ENCODE measurements around the gene SULT6B1. TPM values are rescaled to one million over a fixed set of nuclear protein-coding genes. Genes with fewer than 3 reads are reported as not detected.
A peak's percentile ranks its signal among the peaks of the same experiment; 100 is the strongest.

SULT6B1 gene
- total and polyA plus RNA-seq, 2 donors (not counting 1 experiment from before 2014, with no cell fraction given): not detected

DNA sequence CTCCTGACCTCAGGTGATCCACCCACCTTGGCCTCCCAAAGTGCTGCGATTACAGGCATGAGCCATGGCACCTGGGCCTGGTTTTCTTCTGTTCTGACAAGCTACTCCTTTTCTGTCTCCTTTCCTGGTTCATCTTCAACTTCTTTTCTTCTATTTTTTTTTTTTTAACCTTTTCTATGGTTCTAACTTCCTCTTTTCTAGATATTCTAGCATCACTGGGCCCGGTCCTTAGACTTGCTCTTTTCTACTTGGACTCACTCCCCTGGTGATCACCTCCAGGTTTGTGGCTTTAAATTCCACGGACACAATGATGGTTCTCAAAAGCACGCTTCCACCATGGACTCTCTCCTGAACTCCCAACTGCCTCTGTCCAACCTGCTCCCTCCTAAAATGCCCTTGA, 33.7 kb downstream of the SULT6B1 start:
- Mint-ChIP-seq H3K9me3 (ENCODE audit: insufficient read depth) (no peaks in the 10 kb centered on the region), H3K4me3 (peak overlapping the region; percentile 96), H3K27me3 (no peaks in the 10 kb centered on the region), H3K27ac (peak overlapping the region; percentile 93), H3K4me1 (peaks cover 50% of the 10 kb centered on the region)
- Histone ChIP-seq H3K79me2 (ENCODE audit: control insufficient read depth, insufficient read depth, low read length) (peaks cover 80% of the 10 kb centered on the region), H3K4me1 (ENCODE audit: control insufficient read depth in 2 of 2, insufficient read depth in 2 of 2, low read length in 2 of 2) (peaks cover 26 to 30% of the 10 kb centered on the region in 2 donors), H3K4me2 (replicated peaks; ENCODE audit: low read depth, low read length, poor library complexity, severe bottlenecking) (peak overlapping the region; percentile 89), H3K36me3 (replicated peaks in 1 of 2; ENCODE audit: control extremely low read depth in 1 of 2, control insufficient read depth in 1 of 2, extremely low read depth in 1 of 2, insufficient read depth in 2 of 2, low read length in 1 of 2) (no peaks in the 10 kb centered on the region), H3K27ac (ENCODE audit: low read length in 2 of 2) (peak overlapping the region; percentile 7 to 72), H4K20me1 (ENCODE audit: control insufficient read depth, insufficient read depth, low read length, poor library complexity, severe bottlenecking) (no peaks in the 10 kb centered on the region), H3K4me3 (ENCODE audit: control extremely low read depth in 1 of 5, extremely low read depth in 1 of 5, insufficient read depth in 1 of 5, low read depth in 2 of 5, low read length in 4 of 5) (no peak overlapping the region), H3K9me3 (ENCODE audit: control extremely low read depth in 1 of 3, control insufficient read depth in 2 of 3, insufficient read depth in 1 of 3, low read length in 2 of 3) (peaks cover 0 to 4% (median 0%) of the 10 kb centered on the region in 3 donors), H2AFZ (ENCODE audit: insufficient read depth, low read depth, low read length, poor library complexity, severe bottlenecking) (peak overlapping the region; percentile 92), H3K9ac (ENCODE audit: low read length) (no peak overlapping the region), H3K27me3 (replicated peaks in 1 of 4; ENCODE audit: control extremely low read depth in 1 of 4, control insufficient read depth in 3 of 4, insufficient read depth in 4 of 4, low read length in 3 of 4) (no peaks in the 10 kb centered on the region)
- ATAC-seq (ENCODE audit: low read depth): peak; percentile 9
- DNase-seq: peak; percentile 57
- 53% methylated on average over 4 of the region's 4 CpGs for WGBS (ENCODE audit: insufficient coverage)
- intact Hi-C loops (cut with micrococcal nuclease): loop anchor here (5.0 kb wide), 2 partner anchors 43 to 518 kb away; partner anchors contain the start of genes CDC42EP3 and CEBPZOS
- POLR2A ChIA-PET: interaction anchor here (1.5 kb wide), 1 partner anchor 9 kb away, joined by 3 read pairs; no protein-coding TSS in a partner anchor
- TF ChIP-seq, protein P1, sequence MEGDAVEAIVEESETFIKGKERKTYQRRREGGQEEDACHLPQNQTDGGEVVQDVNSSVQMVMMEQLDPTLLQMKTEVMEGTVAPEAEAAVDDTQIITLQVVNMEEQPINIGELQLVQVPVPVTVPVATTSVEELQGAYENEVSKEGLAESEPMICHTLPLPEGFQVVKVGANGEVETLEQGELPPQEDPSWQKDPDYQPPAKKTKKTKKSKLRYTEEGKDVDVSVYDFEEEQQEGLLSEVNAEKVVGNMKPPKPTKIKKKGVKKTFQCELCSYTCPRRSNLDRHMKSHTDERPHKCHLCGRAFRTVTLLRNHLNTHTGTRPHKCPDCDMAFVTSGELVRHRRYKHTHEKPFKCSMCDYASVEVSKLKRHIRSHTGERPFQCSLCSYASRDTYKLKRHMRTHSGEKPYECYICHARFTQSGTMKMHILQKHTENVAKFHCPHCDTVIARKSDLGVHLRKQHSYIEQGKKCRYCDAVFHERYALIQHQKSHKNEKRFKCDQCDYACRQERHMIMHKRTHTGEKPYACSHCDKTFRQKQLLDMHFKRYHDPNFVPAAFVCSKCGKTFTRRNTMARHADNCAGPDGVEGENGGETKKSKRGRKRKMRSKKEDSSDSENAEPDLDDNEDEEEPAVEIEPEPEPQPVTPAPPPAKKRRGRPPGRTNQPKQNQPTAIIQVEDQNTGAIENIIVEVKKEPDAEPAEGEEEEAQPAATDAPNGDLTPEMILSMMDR (IDR thresholded peaks at IDR 0.05): no peak
- no peak for TF ChIP-seq EZH2 (IDR thresholded peaks at IDR 0.05; ENCODE audit: borderline replicate concordance, insufficient read depth, low read depth, low read length, poor library complexity, severe bottlenecking)
- CTCF ChIA-PET: interaction anchor here (4.3 kb wide), 1 partner anchor 14 kb away, joined by 27 read pairs; no protein-coding TSS in a partner anchor

DNA sequence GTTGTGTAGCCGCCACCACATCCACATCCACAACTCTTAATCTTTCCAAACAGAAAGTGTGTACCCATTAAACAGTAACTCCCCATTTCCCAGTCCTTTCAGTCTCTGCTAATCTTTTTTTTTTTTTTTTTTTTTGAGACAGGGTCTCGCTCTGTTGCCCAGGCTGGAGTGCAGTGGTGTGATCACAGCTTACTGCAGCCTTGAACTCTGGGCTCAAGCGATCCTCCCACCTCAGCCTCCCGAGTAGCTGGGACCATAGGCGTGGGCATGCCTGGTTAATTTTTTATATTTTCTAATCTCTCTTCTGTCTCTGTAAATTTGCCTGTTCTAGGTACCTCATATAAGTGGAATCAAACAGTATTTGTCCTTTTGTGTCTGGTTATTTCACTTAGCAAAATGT, 35.2 kb downstream of the SULT6B1 start:
- no CpG with 5 or more reads among the region's 5 CpGs for WGBS (ENCODE audit: insufficient coverage)
- Histone ChIP-seq H3K4me2 (replicated peaks; ENCODE audit: low read depth, low read length, poor library complexity, severe bottlenecking) (no peak overlapping the region), H3K79me2 (ENCODE audit: control insufficient read depth, insufficient read depth, low read length) (peaks cover 78% of the 10 kb centered on the region), H3K4me3 (ENCODE audit: control extremely low read depth in 1 of 5, extremely low read depth in 1 of 5, insufficient read depth in 1 of 5, low read depth in 2 of 5, low read length in 4 of 5) (no peak overlapping the region), H3K27me3 (replicated peaks in 1 of 4; ENCODE audit: control extremely low read depth in 1 of 4, control insufficient read depth in 3 of 4, insufficient read depth in 4 of 4, low read length in 3 of 4) (no peaks in the 10 kb centered on the region), H2AFZ (ENCODE audit: insufficient read depth, low read depth, low read length, poor library complexity, severe bottlenecking) (no peak overlapping the region), H3K9ac (ENCODE audit: low read length) (no peak overlapping the region), H3K36me3 (replicated peaks in 1 of 2; ENCODE audit: control extremely low read depth in 1 of 2, control insufficient read depth in 1 of 2, extremely low read depth in 1 of 2, insufficient read depth in 2 of 2, low read length in 1 of 2) (peaks cover 0 to 7% of the 10 kb centered on the region in 2 experiments), H3K4me1 (ENCODE audit: control insufficient read depth in 2 of 2, insufficient read depth in 2 of 2, low read length in 2 of 2) (peaks cover 26 to 30% of the 10 kb centered on the region in 2 donors), H3K27ac (ENCODE audit: low read length in 2 of 2) (no peak overlapping the region), H3K9me3 (ENCODE audit: control extremely low read depth in 1 of 3, control insufficient read depth in 2 of 3, insufficient read depth in 1 of 3, low read length in 2 of 3) (peaks cover 0 to 4% (median 0%) of the 10 kb centered on the region in 3 donors), H4K20me1 (ENCODE audit: control insufficient read depth, insufficient read depth, low read length, poor library complexity, severe bottlenecking) (no peaks in the 10 kb centered on the region)
- ATAC-seq (ENCODE audit: low read depth) (no peak), DNase-seq (no peak)
- H3K4me1 Mint-ChIP-seq: peaks cover 52% of the 10 kb centered on the region
- POLR2A ChIA-PET: no interaction called here
- intact Hi-C loops (cut with micrococcal nuclease): no loop called here
- no peak for TF ChIP-seq EZH2 (IDR thresholded peaks at IDR 0.05; ENCODE audit: borderline replicate concordance, insufficient read depth, low read depth, low read length, poor library complexity, severe bottlenecking)
- CTCF ChIA-PET: no interaction called here
- no peak overlapping the region for H3K4me3 Mint-ChIP-seq
- H3K27me3 Mint-ChIP-seq: no peaks in the 10 kb centered on the region
- H3K27ac Mint-ChIP-seq: no peak overlapping the region
- no peaks in the 10 kb centered on the region for H3K9me3 Mint-ChIP-seq (ENCODE audit: insufficient read depth)

All from B cell (primary cell).